Right hindlimb (tissue), 1 donor: Measurements from ENCODE around the gene KCTD7.
"Not testable (repeated sequence)": the region's sequence is repeated elsewhere in the genome, so short reads cannot be mapped to it uniquely, and the experiment has no call there.

Experiments used
- DNase-seq: peaks from one replicate; pipeline ENCODE4 v3.0.0-alpha.2; 2018

KCTD7 gene

DNA sequence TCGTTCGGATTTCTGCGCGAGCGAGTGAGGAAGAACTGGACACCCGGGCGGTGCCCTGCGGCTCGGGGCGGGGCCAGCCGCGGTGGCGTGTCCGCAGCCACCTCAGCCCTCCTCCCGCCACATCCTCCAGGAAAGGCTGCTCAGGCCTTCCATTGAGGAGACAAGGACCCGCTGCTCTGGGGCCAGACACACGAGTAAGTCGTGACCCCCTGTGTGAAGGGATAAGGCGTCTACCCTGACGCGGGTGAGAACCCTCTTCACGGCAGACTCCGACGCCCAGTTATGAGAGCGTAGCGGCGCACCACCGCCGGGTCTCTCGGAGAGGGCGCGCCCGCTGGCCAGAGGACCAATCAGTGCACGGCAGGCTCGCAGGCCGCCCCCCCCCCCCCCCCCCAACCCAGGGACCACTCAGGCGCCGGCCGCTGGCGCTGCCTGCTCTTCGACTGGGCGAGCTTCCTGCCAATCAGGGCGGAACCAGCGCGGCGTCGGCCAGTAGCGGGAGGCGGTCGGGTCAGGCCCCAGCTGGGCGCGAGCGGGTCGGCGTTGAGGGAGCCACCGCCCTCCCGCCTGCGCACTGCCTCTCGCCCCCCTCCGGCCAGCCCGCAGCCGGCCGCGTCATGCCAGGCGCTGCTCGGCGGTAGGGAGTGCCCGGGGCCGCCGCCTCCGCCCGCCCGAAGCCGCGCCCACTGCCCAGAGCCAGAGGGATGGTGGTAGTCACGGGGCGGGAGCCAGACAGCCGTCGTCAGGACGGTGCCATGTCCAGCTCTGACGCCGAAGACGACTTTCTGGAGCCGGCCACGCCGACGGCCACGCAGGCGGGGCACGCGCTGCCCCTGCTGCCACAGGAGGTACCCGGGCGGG, at the start of gene KCTD7:
Gene KCTD7, plus strand, starts transcription at position 521 of the 861 bp plus-strand sequence. Its CDS starts 184 bp downstream, at position 705.
- peak; percentile 100 for DNase-seq

GRCh38 chr7:66580380-66580779, 48.3 kb upstream of the KCTD7 start:
- not testable (repeated sequence) for DNase-seq

- not testable (repeated sequence) for DNase-seq
Observed at GRCh38 chr7:66582816-66583489, 45.7 kb upstream of the KCTD7 start.

DNA sequence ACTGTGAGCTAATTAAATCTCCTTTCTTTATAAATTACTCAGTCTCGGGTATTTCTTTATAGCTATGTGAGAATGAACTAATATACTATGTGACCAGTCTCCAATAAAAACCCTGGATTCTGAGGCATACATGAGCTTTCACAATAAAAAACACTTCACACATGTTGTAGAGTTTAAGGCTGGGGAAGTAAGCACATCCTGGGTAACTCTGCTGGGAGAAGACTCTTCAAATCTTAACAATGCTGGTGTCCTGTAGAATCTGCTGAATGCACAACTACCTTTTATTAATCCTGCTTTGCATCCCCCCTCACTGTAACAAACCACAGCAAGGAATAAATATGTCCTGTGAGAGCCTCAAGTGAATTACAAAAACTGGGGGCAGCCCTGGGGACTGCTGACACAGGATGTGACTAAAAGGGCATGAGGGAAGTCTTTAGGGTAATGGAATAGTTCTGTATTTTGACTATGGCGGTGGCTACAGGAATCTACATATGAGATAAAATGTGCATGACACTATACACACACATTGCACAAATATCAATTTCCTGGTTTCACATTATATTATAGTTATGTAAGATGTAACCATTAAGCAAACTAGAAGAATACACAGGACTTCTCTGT, 45.1 kb upstream of the KCTD7 start:
- no peak for DNase-seq

- no peak for DNase-seq
Observed at GRCh38 chr7:66586181-66586580, 42.5 kb upstream of the KCTD7 start.

DNA sequence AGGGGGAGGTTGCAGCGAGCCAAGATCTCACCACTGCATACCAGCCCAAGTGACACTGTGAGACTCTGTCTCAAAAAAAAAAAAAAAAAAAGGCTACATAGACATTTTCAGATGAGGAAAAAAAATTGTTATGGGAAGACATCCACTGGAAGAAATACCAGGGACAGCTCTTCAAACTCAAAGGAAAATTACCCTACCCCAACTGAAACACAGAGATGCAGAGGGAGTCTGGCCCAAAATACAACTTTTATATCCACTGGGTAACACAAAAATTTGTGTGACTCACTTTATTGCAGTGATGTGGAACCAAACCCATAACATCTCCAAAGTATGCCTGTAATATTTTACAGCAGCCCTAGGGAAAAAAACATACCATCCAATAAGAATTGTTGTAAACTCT, 40.5 kb upstream of the KCTD7 start:
- DNase-seq, result not testable (repeated sequence)

DNA sequence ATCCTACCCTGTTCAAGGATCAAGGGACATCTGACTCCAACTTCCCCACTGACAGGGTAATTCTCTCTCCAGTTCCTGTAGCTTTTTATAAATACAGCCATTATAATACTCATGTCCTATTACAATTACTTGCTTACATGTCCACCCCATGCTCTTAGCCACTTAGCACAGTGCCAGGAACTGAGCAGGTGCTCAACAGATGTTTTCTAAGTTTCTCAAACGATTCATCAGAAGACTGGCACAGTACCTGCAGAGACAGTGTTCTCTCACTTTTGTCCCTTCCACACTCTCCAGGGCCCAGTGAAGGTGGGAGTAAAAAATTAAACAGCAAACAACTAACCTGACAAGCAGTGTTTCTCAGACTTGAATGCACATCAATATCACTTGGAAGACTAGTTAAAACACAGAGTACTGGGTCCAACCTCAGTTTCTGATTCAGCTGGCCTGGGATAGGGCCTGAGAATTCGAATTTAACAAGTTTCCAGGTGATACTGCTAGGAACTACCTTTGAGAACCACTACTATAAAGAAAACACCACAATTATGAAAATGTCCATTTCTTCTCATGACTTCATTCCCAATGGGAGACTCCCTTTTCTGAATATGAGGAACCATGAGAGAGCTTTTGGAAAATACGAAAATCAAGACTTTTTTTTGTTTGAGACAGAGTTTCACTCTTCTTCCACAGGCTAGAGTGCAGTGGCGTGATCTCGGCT, 39.7 kb upstream of the KCTD7 start:
- not testable (repeated sequence) for DNase-seq

GRCh38 chr7:66590302-66591057, 38.2 kb upstream of the KCTD7 start:
- not testable (repeated sequence) for DNase-seq

GRCh38 chr7:66591058-66591798, 37.5 kb upstream of the KCTD7 start:
- not testable (repeated sequence) for DNase-seq

- peak; percentile 94 for DNase-seq
Observed at GRCh38 chr7:66591799-66592596, 36.7 kb upstream of the KCTD7 start.

DNA sequence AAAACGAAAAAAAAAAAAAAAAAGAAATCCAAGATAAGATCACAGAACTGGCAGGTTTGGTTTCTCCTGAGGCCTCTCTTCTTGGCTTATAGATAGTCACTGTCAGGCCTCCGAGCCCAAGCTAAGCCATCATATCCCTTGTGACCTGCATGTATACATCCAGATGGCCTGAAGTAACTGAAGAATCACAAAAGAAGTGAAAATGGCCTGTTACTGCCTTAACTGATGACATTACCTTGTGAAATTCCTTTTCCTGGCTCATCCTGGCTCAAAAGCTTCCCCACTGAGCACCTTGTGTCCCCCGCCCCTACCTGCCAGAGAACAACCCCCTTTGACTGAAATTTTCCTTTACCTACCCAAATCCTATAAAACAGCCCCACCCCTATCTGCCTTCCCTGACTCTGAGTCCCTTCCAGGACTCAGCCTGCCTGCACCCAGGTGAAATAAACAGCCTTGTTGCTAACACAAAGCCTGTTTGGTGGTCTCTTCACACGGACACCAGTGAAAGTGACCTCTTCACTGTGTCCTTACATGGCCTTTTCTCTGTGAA, 36.0 kb upstream of the KCTD7 start:
- not testable (repeated sequence) for DNase-seq

GRCh38 chr7:66594082-66594481, 34.6 kb upstream of the KCTD7 start:
- DNase-seq, result not testable (repeated sequence)

DNA sequence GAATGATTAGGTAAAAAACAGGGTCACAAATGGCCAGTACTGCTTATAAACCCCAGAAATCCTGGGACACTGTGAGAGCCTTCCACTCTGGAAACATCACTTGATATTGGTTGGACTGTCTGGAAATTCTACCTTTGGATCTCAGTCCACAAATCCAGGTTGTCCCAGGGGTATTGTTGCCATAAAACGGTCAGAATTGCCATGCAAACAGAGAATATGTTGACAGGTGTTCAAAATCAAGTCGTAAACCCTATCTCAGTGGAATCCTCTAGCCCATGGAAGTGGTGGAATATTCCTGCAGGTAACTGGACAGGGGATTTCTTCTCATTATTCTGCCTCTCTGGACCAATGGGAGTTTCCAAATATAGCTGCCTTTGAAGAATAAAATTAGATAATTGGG, 31.2 kb upstream of the KCTD7 start:
- DNase-seq, result no peak

DNA sequence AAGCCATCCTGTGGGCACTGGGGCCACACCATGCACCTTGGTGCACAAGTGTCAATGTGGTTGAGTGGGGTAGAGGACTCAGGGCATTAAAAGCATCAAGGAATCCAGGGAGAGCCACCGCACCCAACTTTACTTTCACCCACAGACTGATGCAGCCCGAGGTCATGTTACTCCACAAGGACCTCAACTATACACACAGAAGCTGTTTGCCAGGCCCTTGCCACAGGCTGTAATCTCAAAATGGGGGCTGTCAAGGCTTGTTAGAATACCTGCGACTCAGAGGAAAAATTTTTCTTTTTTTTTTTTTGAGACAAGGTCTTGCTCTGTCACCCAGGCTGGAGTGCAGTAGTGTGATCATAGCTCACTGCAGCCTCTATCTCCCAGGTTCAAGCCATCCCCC, 26.5 kb upstream of the KCTD7 start:
- DNase-seq, result no peak

GRCh38 chr7:66604198-66604597, 24.5 kb upstream of the KCTD7 start:
- DNase-seq, result no peak

DNA sequence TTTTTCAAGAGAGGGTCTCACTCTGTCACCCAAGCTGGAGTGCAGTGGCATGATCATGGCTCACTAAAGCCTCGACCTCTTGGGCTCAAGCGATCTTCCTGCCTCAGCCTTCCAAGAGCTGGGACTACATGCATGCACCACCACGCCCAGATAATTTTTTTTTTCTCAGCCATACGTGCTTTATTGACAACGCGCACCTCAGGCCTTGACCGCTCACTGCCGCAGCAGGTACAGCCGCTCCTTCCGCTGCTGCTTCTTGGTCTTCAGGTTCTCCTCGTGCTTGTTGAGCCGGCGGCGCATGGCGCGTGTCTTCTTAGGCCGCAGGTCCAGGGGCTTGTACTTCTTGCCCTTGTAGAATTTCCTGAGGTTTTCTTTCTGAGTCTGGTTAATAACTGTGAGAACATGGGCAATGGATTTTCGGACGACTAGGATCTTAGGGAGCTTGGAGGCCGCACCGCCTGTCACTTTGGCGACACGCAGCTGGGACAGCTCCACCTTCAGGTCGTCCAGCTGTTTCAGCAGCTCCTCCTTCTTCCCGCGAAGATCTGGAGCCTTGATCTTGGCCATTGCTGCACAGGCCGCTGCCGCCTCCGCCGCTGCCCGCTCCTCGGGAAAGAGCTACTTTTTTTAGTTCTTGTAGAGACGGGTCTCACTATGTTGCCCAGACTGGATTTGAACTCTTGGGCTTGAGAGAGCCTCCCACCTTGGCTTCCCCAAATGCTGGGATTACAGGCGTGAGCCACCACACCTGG, 22.0 kb upstream of the KCTD7 start:
- not testable (repeated sequence) for DNase-seq

GRCh38 chr7:66609176-66609575, 19.5 kb upstream of the KCTD7 start:
- no peak for DNase-seq

DNA sequence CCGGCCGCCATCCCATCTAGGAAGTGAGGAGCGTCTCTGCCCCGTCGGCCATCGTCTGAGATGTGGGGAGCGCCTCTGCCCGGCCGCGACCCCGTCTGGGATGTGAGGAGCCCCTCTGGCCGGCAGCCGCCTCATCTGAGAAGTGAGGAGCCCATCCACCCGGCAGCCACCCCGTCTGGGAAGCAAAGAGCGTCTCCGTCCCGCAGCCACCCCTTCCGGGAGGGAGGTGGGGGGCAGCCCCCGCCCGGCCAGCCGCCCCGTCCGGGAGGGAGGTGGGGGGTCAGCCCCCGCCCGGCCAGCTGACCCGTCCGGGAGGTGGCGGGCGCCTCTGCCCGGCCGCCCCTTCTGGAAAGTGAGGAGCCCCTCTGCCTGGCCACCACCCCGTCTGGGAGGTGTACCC, 14.1 kb upstream of the KCTD7 start:
- DNase-seq, result not testable (repeated sequence)

GRCh38 chr7:66615699-66616098, 13.0 kb upstream of the KCTD7 start:
- no peak for DNase-seq
